ENCODE measurements around the gene MRPL50.

GRCh38 chr9:101437806-101438232 lies 39.4 kb upstream of the MRPL50 start:
- TF ChIP-seq, protein P1, sequence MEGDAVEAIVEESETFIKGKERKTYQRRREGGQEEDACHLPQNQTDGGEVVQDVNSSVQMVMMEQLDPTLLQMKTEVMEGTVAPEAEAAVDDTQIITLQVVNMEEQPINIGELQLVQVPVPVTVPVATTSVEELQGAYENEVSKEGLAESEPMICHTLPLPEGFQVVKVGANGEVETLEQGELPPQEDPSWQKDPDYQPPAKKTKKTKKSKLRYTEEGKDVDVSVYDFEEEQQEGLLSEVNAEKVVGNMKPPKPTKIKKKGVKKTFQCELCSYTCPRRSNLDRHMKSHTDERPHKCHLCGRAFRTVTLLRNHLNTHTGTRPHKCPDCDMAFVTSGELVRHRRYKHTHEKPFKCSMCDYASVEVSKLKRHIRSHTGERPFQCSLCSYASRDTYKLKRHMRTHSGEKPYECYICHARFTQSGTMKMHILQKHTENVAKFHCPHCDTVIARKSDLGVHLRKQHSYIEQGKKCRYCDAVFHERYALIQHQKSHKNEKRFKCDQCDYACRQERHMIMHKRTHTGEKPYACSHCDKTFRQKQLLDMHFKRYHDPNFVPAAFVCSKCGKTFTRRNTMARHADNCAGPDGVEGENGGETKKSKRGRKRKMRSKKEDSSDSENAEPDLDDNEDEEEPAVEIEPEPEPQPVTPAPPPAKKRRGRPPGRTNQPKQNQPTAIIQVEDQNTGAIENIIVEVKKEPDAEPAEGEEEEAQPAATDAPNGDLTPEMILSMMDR (IDR thresholded peaks at IDR 0.05; ENCODE audit: insufficient read depth, low read length), result no peak
- TF ChIP-seq, protein P2, sequence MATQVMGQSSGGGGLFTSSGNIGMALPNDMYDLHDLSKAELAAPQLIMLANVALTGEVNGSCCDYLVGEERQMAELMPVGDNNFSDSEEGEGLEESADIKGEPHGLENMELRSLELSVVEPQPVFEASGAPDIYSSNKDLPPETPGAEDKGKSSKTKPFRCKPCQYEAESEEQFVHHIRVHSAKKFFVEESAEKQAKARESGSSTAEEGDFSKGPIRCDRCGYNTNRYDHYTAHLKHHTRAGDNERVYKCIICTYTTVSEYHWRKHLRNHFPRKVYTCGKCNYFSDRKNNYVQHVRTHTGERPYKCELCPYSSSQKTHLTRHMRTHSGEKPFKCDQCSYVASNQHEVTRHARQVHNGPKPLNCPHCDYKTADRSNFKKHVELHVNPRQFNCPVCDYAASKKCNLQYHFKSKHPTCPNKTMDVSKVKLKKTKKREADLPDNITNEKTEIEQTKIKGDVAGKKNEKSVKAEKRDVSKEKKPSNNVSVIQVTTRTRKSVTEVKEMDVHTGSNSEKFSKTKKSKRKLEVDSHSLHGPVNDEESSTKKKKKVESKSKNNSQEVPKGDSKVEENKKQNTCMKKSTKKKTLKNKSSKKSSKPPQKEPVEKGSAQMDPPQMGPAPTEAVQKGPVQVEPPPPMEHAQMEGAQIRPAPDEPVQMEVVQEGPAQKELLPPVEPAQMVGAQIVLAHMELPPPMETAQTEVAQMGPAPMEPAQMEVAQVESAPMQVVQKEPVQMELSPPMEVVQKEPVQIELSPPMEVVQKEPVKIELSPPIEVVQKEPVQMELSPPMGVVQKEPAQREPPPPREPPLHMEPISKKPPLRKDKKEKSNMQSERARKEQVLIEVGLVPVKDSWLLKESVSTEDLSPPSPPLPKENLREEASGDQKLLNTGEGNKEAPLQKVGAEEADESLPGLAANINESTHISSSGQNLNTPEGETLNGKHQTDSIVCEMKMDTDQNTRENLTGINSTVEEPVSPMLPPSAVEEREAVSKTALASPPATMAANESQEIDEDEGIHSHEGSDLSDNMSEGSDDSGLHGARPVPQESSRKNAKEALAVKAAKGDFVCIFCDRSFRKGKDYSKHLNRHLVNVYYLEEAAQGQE (IDR thresholded peaks at IDR 0.05; ENCODE audit: insufficient replicate concordance, low read depth), result no peak
- TF ChIP-seq POLR2AphosphoS5 (IDR thresholded peaks at IDR 0.05; ENCODE audit: low read depth), result no peak
